DND-41 (cell line): ENCODE results near the gene GPRIN2.

Source experiments
- CTCF ChIP-seq: IDR thresholded peaks from 2 replicates; pipeline ENCODE4 v1.5.1; 2012; ENCODE audit warnings: borderline replicate concordance, low read length, moderate library complexity, mild to moderate bottlenecking; ENCODE audit not compliant: poor library complexity, severe bottlenecking; ENCODE audit errors: extremely low read depth
- EZH2 ChIP-seq: IDR thresholded peaks from 3 replicates; pipeline ENCODE4 v1.6.1; 2012; ENCODE audit warnings: borderline replicate concordance, low read depth, mild to moderate bottlenecking, moderate library complexity, low read length, inconsistent platforms; ENCODE audit not compliant: severe bottlenecking

- no peak for TF ChIP-seq CTCF
- TF ChIP-seq EZH2, result no peak
Observed at GRCh38 chr10:46520941-46521340, 35.5 kb downstream of the GPRIN2 start.
